GM21526 (cell line): ENCODE measurements around the gene CMTM7.
"Not testable (repeated sequence)": the region's sequence is repeated elsewhere in the genome, so short reads cannot be mapped to it uniquely, and the experiment has no call there.

ENCODE experiments used
- ATAC-seq: cut with Tn5 transposase; IDR thresholded peaks from one replicate; pipeline ENCODE4 v1.9.1; 2021; ENCODE audit warnings: moderate library complexity; ENCODE audit not compliant: unreplicated experiment, low FRiP score

CMTM7 gene

DNA sequence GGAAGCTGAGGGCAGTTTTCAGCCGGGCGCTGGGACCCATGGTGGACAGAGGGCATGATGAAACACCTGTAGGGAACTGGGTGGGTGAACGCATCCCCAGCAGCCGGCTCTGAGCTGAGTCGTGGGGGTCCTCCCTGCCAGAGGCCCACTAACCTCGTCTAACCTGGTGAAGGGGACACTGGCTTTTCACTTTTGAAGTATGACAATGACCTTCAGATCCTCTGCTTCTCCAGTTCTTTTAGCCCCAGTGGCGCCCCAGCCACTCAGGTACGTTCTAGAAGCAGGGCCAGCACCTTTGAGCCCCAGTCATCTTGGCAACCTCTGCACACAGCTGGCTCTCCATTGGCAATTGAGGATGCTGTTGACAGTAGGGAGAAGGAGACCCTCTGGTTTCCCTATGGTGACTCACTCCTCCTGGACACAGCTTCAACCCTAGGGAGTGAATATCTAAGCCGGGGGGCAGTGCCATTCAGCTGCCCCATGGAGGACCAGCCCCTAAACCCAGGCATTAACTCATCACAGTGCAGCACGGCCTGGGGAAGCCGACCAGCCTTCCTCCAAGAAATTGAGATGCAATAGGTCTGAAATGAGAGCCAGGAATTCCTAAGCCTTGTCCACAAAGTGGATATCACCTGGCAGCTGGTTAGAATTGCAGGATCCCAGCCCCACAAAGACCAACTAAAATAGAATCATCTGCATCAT is 64.9 kb downstream of the CMTM7 start:
- ATAC-seq = no peak

DNA sequence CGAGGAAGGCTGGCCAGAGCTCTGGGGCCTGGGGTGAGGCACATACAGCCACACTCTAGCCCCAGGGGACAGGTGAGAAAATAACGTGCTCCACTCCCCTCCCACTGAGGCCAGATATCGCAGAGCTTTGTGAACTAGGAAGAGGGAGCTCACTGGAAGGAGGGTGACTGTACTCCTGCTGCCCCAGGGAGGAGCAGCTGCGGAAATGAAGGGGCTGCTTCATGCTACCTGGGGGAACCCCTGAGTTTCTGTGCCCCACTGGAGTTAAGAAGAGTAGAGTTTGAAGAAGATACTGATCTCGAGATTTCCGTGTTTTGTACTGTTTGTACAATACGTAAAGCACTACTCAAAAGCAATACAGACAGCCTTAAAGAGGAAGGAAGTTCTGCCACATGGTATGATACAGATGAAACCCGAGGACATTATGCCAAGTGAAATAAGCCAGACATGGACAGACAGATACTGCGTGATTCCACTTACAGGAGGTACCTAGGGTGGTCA is 66.4 kb downstream of the CMTM7 start:
- no peak for ATAC-seq

DNA sequence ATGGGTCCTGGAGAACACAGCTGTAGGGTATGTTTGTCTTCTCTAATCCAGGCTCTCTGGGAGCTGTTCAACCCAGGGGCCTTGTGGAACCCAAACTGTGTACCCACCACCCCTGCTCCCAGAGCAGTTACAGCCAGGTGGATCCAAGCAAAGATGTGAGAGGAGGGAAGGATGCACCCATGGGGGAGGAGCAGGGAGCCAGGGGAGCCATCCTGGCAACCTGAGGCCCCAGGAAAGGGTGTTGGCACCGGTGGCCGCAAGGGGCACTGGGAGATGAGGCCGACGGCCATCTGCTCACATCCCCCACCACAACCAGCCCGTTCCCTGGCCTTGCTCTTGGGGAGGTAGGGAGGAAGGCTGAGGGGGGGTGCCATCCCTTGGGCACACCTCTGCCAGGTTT is 67.8 kb downstream of the CMTM7 start:
- ATAC-seq = no peak

GRCh38 chr3:32460031-32460749 is 68.5 kb downstream of the CMTM7 start:
- peak; percentile 94 for ATAC-seq

GRCh38 chr3:32460817-32461496 is 69.3 kb downstream of the CMTM7 start:
- ATAC-seq = not testable (repeated sequence)

DNA sequence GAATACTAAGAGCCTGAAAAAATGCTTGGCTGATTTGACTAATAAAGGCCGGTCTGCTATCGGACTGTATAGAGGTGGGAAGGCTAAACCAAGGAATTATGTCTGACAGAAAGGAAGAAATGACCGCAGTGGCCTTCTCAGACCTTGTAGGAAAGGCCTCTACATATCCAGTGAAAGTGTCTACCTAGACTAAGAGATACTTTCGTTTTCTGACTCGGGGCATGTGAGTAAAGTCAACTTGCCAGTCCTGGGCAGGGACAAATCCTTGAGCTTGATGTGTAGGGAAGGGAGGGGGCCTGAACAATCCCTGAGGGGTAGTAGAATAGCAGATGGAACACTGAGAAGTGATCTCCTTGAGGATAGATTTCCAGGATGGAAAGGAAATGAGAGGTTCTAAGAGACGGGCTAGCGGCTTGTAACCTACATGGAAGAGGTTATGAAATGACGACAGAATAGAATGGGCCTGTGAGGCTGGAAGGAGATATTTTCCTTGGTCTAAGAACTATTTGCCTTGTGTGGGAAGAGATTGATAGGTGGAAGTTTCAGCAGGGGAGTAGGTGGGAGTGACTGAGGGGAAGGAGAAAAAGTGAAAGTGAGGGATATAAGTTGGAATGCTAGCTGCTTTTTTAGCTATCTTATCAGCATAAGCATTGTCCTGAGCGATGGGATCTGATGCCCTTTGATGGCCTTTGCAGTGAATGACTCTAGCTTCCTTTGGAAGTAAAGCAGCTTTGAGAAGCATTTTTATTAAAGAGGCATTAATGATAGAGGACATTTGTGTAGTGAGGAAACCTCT is 70.7 kb downstream of the CMTM7 start:
- ATAC-seq = not testable (repeated sequence)

- ATAC-seq = not testable (repeated sequence)
These were observed 71.8 kb downstream of the CMTM7 start for GRCh38 chr3:32463415-32463814.

- not testable (repeated sequence) for ATAC-seq
These were observed 73.1 kb downstream of the CMTM7 start for GRCh38 chr3:32464726-32465125.

DNA sequence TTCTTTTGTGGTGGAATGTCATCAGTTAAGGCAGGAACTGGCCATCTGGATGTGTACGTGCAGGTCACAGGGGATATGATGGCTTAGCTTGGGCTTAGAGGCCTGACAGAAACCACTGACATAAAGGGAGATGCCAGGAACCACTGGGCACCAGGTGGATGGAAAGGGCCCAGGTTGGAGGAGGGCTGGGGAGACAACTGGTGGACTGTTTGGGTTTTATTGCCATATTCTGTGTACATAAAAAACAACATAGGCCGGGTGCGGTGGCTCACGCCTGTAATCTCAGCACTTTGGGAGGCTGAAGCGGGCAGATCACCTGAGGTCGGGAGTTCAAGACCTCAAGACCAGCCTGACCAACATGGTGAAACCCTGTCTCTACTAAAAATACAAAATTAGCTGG is 75.2 kb downstream of the CMTM7 start:
- not testable (repeated sequence) for ATAC-seq

- peak; percentile 81 for ATAC-seq
These were observed 75.8 kb downstream of the CMTM7 start for GRCh38 chr3:32467333-32468070.

GRCh38 chr3:32469151-32469874 is 77.7 kb downstream of the CMTM7 start:
- no peak for ATAC-seq

DNA sequence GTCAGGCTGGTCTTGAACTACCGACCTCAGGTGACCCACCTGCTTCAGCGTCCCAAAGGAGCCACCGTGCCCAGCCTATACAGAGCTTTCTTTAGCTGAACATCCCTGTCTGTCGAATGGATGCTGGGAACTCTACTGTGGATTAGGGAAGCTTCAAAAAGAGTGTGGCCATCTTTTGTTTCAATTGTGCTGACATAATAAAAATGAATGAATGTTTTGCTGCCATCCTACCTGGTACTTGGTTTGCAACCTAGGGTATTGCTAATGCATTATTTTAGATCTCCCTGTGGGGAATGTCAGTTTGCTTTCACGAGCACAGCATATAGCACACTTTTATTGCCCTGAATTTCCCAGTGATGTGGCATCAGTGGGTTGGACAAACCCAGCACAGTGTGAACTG is 78.7 kb downstream of the CMTM7 start:
- no peak for ATAC-seq

GRCh38 chr3:32471246-32471645 is 79.6 kb downstream of the CMTM7 start:
- ATAC-seq = no peak

- not testable (repeated sequence) for ATAC-seq
These were observed 80.5 kb downstream of the CMTM7 start for GRCh38 chr3:32472151-32472550.

- ATAC-seq = no peak
These were observed 82.5 kb downstream of the CMTM7 start for GRCh38 chr3:32474201-32474600.

DNA sequence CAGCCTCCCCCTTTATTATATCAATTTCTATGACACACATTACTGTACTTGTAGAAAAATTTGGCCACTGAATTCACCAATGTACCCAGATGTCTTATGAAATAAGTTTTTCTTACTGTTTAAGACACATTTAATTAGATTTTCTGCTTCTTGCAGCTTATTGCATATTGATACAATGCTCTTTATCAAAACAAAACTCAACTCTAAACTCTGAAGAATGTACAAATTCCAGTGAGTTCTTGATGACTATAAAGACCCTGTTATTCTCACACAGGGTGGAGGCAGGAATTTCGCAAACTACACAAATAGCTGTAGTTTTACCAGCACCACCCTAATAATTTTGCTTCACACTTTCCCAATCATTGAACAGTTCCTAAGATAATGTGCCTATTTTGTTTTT is 89.0 kb downstream of the CMTM7 start:
- no peak for ATAC-seq

DNA sequence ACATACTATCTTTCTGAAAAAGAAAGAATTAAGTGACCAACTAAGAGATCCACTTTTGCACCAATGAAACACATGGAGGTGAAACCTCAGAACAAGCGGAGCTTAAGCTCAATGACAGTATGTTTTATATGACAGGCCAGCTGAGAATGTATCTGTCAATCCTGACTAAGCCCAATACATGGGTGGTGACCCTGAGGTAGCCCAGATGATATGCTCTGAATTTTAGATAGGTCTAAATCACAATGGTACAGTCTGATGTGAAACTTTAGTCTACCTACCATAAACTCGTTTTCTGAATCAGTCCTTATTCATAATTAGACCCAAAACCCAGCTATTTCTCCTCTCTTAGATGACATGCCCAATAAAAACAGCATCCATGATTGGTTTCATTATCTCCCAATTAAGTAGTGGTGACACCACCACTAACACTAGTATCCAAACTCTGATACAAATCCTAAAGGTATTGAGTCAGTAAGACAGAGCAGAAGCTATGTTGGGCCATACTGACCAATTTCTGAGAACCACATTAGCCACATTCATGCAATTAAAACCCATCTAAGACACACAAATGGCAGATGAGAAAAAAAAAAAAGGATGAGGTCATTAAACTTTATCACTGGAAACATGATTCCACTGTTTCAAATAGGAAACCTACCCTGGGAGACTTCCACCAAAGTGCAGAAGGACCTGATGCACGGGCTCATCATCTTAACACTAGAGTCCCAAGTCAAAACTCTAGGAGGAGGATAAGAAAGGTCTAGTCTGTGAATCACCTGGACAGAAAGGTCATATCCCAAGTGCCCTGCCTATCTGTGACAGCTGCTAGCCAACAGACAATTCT is 90.4 kb downstream of the CMTM7 start:
- ATAC-seq = no peak

- no peak for ATAC-seq
These were observed 91.0 kb downstream of the CMTM7 start for GRCh38 chr3:32482693-32483092.
